ENCODE results near the gene DLL4. TPM values are rescaled to one million over a fixed set of nuclear protein-coding genes. Genes with fewer than 3 reads are reported as not detected.

The DLL4 gene
- total and polyA plus RNA-seq, 10 donors = 1.2 to 26.3 (median 10.2) TPM

- 82 to 92% (median 84%) methylated on average over 4 to 6 of the region's 6 CpGs for WGBS, 5 donors
- Histone ChIP-seq H3K27me3 (replicated peaks in 1 of 7) (no peaks in the 10 kb centered on the region), H3K4me1 (peaks cover 31 to 94% (median 67%) of the 10 kb centered on the region in 6 donors), H3K9me3 (no peaks in the 10 kb centered on the region), H3K36me3 (peaks cover 0 to 29% (median 3%) of the 10 kb centered on the region in 6 donors), H3K27ac (peak overlapping the region in 4 of 8 donors; percentile 88 to 93 (median 90)), H3K4me3 (peak overlapping the region in 1 of 8 donors; percentile 13)
- intact Hi-C loops (cut with DNase I; ENCODE audit: low total_unique reads) = no loop called here
- no peak for TF ChIP-seq CTCF (IDR thresholded peaks at IDR 0.05 in 8 of 11, conservative IDR thresholded peaks at IDR 0.05 in 3 of 11)
- no peak for TF ChIP-seq POLR2A (IDR thresholded peaks at IDR 0.05)
- no peak for TF ChIP-seq POLR2AphosphoS5 (IDR thresholded peaks at IDR 0.05)
- DNase-seq = no peak
These were observed 9.4 kb downstream of the DLL4 start for GRCh38 chr15:40938536-40938870.

- H3K27ac ChIP-seq = peak overlapping the region; percentile 87 to 93 (median 88)
- H3K4me1 ChIP-seq = peaks cover 31 to 81% (median 60%) of the 10 kb centered on the region in 6 donors
- H3K4me3 ChIP-seq = peak overlapping the region in 3 of 8 donors; percentile 11 to 76 (median 14)
- H3K9me3 ChIP-seq = no peaks in the 10 kb centered on the region
- peaks cover 0 to 18% (median 3%) of the 10 kb centered on the region in 6 donors for H3K36me3 ChIP-seq
- TF ChIP-seq POLR2A (IDR thresholded peaks at IDR 0.05) (no peak), POLR2AphosphoS5 (IDR thresholded peaks at IDR 0.05) (peak; percentile 52 to 81 (median 75)), CTCF (IDR thresholded peaks at IDR 0.05 in 8 of 11, conservative IDR thresholded peaks at IDR 0.05 in 3 of 11) (no peak)
- H3K27me3 ChIP-seq (replicated peaks in 1 of 7) = no peaks in the 10 kb centered on the region
- intact Hi-C loops (cut with DNase I; ENCODE audit: low total_unique reads) = loop anchor here (5.0 kb wide), 1 partner anchor 33 kb away; no protein-coding TSS in a partner anchor
- WGBS, 5 donors = 10 to 22% (median 16%) methylated on average over 14 to 15 of the region's 15 CpGs
- DNase-seq = peak; percentile 82
These were observed 11.2 kb downstream of the DLL4 start for GRCh38 chr15:40940296-40940801.

GRCh38 chr15:40941068-40941527 is 12.0 kb downstream of the DLL4 start:
- Histone ChIP-seq H3K36me3 (peaks cover 0 to 15% (median 3%) of the 10 kb centered on the region in 6 donors), H3K4me1 (peaks cover 31 to 76% (median 60%) of the 10 kb centered on the region in 6 donors), H3K27ac (peak overlapping the region; percentile 87 to 93 (median 88)), H3K27me3 (replicated peaks in 1 of 7) (no peaks in the 10 kb centered on the region), H3K4me3 (peak overlapping the region in 7 of 8 donors; percentile 35 to 76 (median 53)), H3K9me3 (no peaks in the 10 kb centered on the region)
- intact Hi-C loops (cut with DNase I; ENCODE audit: low total_unique reads) = loop anchor here (5.0 kb wide), 1 partner anchor 34 kb away; no protein-coding TSS in a partner anchor
- DNase-seq = no peak
- 29 to 48% (median 33%) methylated on average over 4 to 7 of the region's 7 CpGs for WGBS, 5 donors
- TF ChIP-seq CTCF (IDR thresholded peaks at IDR 0.05 in 8 of 11, conservative IDR thresholded peaks at IDR 0.05 in 3 of 11) (no peak), POLR2AphosphoS5 (IDR thresholded peaks at IDR 0.05) (no peak), POLR2A (IDR thresholded peaks at IDR 0.05) (no peak)

- H3K4me1 ChIP-seq = peaks cover 31 to 70% (median 58%) of the 10 kb centered on the region in 6 donors
- peak overlapping the region; percentile 35 to 76 (median 50) for H3K4me3 ChIP-seq
- TF ChIP-seq POLR2AphosphoS5 (IDR thresholded peaks at IDR 0.05) = peak; percentile 57 to 84 (median 79)
- peak in 1 of 3 donors; percentile 6 for TF ChIP-seq POLR2A (IDR thresholded peaks at IDR 0.05)
- TF ChIP-seq CTCF (IDR thresholded peaks at IDR 0.05 in 8 of 11, conservative IDR thresholded peaks at IDR 0.05 in 3 of 11) = peak in 8 of 11 experiments; percentile 17 to 88 (median 76)
- H3K9me3 ChIP-seq = no peaks in the 10 kb centered on the region
- DNase-seq = peak; percentile 95
- intact Hi-C loops (cut with DNase I; ENCODE audit: low total_unique reads) = loop anchor here (5.0 kb wide), 1 partner anchor 34 kb away; no protein-coding TSS in a partner anchor
- H3K27ac ChIP-seq = peak overlapping the region; percentile 87 to 93 (median 88)
- no peaks in the 10 kb centered on the region for H3K27me3 ChIP-seq (replicated peaks in 1 of 7)
- 1 to 2% (median 1%) methylated on average over 41 to 92 of the region's 92 CpGs for WGBS, 5 donors
- peaks cover 0 to 9% (median 0%) of the 10 kb centered on the region in 6 donors for H3K36me3 ChIP-seq
These were observed 12.6 kb downstream of the DLL4 start for GRCh38 chr15:40941528-40942336.

Measured in spleen (tissue), 11 donors.